ENCODE measurements around the gene WNT10A.

DNA sequence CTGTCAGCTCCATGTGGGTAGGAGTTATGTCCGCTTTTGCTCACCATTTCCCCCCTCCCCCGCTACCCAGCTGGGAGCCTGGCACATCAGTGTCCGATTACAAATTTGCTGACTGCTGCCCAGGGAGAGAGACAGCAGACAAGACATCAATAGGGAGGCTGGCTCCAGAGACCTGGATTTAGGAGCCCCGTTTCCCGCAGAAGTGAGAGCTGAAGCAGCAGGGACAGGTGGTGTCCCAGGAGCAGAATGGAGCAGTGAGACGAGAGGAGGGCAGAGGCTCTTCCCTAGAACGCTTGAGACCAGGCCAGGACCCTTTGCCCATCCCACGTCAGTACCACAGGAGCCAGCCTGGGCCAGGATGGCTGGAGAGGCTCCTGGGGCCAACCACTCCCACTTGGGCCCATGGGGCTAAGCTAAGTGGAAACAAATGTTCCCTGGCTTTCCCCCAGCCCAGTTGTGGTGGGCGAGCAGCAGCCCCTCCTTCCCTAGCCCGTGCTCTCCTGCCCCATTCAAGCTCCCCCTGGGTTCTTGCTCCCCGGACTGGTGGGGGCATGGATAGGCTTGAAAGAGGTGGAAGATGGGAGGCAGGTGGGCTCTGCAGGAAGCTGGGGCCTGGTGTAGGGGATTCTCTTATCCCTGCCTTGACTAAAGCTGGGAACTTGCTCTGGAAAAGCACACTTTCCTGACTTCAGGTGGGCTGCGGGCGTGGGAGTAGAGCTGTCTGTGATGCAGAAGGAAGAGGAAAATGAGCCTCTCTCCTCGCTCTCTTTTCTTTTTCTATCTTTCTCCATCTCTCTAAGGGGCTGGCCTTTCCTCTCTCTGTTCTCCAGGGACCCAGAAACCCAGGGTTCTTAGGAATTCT, 25.1 kb upstream of the WNT10A start:
- TF ChIP-seq, protein P1, sequence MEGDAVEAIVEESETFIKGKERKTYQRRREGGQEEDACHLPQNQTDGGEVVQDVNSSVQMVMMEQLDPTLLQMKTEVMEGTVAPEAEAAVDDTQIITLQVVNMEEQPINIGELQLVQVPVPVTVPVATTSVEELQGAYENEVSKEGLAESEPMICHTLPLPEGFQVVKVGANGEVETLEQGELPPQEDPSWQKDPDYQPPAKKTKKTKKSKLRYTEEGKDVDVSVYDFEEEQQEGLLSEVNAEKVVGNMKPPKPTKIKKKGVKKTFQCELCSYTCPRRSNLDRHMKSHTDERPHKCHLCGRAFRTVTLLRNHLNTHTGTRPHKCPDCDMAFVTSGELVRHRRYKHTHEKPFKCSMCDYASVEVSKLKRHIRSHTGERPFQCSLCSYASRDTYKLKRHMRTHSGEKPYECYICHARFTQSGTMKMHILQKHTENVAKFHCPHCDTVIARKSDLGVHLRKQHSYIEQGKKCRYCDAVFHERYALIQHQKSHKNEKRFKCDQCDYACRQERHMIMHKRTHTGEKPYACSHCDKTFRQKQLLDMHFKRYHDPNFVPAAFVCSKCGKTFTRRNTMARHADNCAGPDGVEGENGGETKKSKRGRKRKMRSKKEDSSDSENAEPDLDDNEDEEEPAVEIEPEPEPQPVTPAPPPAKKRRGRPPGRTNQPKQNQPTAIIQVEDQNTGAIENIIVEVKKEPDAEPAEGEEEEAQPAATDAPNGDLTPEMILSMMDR (IDR thresholded peaks at IDR 0.05) = no peak
- no peak for TF ChIP-seq POLR2A (IDR thresholded peaks at IDR 0.05)
